GM21390 (cell line): ENCODE data around the gene RFX7.
"Not testable (repeated sequence)": the region's sequence is repeated elsewhere in the genome, so short reads cannot be mapped to it uniquely, and the experiment has no call there.

Experiments
- ATAC-seq: cut with Tn5 transposase; IDR thresholded peaks from one replicate; pipeline ENCODE4 v1.9.1; 2021; ENCODE audit not compliant: unreplicated experiment

RFX7 gene

GRCh38 chr15:56207092-56207491 lies 36.6 kb downstream of the RFX7 start:
- no peak for ATAC-seq

DNA sequence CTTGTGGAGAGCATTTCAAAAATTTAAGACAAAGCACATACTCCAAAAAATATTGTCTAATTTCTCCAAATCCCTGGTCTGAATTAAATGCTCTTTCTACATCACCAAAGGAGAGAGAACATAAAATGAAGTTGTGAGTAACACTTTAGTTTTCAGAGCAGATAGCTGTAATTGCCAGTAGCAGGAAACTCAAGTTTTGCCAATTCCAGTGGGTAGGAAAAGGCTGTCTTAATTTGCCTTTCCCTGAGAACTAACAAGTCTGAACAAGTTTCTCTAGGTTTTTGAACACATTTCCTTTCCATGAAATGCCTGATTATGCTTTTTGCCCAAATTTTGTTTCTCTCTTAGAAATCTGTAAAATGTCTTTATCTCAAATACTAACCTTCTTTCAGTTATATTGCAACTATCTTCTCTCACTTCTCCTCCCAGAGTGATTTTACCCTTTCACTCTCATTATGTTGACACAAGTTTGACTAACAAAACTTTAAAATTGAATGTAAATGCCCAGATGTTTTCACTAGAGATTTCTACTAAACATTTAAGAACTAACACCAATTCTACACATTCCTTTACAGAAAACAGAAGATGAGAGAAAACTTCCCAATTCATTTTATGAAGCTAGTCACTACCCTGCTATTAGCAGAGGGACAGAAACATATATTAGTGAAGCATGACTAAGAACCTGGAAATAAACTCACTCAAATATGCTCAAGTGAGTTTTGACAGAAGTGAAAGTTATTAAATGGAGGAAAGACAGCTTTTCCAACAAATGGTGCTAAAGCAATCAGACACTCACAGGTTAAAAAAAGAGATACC lies 38.4 kb downstream of the RFX7 start:
- no peak for ATAC-seq

GRCh38 chr15:56203312-56203922 lies 40.3 kb downstream of the RFX7 start:
- ATAC-seq: not testable (repeated sequence)

- ATAC-seq: no peak
Measured at GRCh38 chr15:56202701-56203100, 41.0 kb downstream of the RFX7 start.

DNA sequence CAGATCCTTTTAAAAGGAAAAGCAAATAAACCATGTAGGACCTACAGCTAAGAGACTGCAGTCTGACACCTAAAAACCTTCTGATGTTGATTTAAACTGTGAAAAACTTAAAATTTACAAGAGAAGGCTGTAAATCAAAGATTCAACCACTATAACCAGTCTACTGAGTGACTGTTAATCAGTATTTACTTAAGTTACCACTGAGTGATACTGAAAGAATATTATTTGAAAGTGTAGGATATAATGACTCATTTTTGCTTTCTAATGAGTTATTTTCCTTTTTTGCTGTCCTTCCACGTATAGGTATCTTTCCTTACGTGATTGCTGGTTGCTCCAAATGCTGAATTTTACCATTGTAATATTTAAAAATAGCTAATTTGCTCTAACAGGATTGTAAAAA lies 44.6 kb downstream of the RFX7 start:
- peak; percentile 59 for ATAC-seq

DNA sequence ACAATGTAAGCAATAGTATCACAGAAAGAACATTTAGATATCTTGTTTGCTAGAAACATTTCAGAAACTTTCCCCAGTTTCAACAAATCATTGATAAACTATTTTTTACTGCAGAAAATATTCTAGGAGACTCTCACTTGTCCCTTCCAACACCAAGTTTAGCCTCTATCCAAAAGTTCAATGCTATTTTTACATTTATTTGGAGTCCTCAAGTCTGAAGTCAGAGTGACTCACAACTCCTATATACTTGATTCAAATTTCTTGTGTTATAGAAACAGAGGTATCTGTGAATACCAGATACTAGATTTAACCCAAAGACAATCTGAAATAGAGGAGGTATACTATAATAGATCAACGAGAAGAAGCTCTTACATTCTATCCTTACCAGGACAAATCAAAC lies 49.6 kb downstream of the RFX7 start:
- no peak for ATAC-seq

- no peak for ATAC-seq
Measured at GRCh38 chr15:56192659-56193442, 50.8 kb downstream of the RFX7 start.

DNA sequence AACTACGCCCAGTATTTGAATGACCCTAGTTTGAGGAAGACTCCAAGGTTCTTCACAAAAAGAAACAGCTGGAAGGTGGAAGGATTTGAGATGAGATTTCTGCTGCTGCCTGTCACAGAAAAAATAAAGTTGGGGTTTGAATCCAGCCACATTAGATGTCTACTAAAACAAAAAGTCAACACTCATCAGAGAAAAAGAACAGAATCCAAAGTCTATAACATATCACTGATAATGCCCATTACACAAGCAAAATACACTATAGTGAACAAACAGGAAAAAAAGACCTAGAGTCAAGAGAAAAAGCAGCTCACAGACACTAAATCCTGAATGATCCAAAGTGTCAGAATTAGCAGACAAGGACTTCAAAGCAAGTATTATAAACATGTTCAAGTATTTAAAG lies 56.0 kb downstream of the RFX7 start:
- no peak for ATAC-seq

DNA sequence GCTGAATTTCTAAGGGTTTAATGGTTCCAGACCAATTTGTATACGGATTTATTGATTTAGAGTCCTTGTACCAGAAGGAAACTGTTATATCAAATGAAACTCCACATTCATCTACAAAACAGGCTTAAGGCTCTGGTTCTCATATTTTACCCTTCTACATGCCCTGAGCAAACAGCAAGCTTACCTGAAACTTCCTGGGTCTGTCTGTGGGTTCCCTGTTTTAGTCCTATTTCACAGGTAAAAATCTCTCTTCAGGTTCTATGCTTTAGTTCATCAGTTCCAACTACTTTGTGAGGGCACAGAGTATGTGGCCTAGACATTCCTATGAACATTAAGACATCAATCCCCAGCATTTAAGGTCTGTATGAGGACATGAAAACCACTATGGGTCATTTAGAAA lies 57.7 kb downstream of the RFX7 start:
- no peak for ATAC-seq

- no peak for ATAC-seq
Measured at GRCh38 chr15:56184516-56184915, 59.2 kb downstream of the RFX7 start.

DNA sequence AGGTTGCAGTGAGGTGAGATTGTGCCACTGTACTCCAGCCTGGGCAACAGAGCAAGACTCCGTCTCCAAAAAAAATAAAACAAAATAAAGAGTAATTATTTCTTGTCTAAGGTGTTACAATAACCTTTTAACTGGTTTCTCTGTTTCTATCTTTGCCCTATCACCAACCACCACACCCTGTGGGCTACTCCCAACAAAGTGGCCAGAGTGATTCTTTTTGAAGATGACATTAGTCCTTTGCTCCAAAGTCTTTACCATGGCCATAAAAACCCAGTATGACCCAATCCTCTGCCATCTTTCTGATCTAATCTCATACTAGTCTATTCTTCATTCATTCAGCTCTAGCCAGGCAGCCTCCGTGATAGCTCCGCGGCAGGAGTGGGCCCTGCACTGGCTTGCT lies 62.8 kb downstream of the RFX7 start:
- no peak for ATAC-seq

DNA sequence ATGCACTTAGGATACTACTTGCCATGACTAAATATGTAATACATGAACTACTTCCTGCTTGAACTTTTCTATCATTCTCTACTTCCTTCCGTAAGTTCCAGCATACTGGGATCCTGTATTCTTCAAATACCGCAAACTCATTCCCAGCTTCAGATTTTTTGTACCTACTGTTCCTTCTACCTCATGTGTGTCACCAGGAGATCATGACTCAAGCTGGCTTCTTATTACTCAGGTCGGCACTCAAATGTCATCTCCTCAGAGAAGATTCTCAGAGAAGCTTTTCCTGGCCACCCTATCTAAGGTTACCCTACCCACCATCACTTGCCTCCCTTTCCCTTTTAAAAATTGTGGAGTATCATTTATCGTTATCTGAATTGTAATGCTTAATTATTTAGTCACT lies 66.7 kb downstream of the RFX7 start:
- ATAC-seq: no peak

GRCh38 chr15:56175788-56176187 lies 67.9 kb downstream of the RFX7 start:
- ATAC-seq: no peak

GRCh38 chr15:56174649-56175048 lies 69.0 kb downstream of the RFX7 start:
- ATAC-seq: no peak

DNA sequence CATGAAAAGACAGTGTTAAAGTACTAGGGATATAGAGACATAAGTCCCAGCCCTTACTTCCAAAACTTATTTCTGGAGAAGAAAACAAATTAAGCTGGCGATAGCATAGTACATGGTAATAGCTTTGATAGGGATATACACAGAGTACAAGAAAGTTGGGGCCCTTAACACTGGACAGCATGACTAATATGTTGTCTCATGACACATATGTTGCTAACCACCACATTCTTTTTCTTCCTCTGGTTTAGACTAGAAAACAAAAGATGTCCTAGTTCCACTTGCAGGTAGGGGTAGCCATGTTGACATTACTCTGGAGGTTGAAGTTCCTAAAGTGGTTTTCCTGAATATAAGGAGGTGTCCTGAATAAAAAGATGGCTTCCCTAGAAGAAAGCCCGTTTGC lies 75.3 kb downstream of the RFX7 start:
- ATAC-seq: no peak

GRCh38 chr15:56165234-56165633 lies 78.4 kb downstream of the RFX7 start:
- ATAC-seq: no peak

DNA sequence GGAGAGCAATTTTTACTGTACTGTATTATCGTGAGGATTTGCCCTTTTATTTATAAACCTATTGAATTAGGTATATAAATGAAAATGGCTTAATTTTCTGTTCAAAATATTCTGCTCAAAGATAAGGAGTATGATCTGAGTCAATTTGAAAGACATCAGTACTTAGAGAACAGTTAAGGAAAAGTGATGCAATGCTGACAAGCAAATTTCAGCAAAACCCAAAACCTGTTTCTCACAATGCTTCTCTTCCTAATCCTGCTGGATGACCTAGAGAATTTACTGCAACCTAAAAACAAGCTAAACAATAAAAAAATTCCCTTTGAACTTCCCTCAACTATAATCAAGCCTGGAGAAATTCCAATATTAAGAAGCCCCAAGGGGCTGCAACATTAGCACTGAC lies 82.7 kb downstream of the RFX7 start:
- no peak for ATAC-seq

DNA sequence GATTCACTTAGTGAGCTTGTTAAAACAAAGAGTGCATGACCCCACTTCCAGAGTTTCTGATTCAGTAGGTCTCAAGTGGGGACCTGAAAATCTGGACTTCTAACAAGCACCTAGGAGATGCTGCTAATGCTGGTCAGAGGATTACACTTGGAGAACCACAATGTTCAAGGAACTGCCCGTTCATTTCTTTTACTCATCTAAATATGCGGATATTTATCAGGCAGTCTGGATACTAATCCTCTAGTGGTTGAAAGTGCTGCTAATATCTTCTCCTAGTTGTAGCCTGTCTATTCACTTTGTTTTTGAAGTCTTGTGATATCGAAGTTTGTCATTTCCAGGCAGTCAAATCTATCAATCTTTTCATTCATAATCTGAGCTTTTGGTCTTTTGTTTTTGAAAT lies 86.8 kb downstream of the RFX7 start:
- ATAC-seq: no peak

GRCh38 chr15:56155278-56155677 lies 88.4 kb downstream of the RFX7 start:
- not testable (repeated sequence) for ATAC-seq

DNA sequence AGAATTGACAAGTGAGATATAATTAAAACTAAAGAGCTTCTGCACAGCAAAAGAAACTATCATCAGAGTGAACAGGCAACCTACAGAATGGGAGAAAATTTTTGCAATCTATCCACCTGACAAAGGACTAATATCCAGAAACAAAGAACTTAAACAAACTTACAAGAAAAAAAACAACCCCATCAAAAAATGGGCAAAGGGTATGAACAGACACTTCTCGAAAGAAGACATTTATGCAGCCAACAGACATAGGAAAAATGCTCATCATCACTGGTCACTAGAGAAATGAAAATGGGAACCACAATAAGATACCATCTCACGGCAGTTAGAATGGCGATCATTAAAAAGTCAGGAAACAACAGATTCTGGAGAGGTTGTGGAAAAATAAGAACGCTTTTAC lies 88.9 kb downstream of the RFX7 start:
- not testable (repeated sequence) for ATAC-seq

DNA sequence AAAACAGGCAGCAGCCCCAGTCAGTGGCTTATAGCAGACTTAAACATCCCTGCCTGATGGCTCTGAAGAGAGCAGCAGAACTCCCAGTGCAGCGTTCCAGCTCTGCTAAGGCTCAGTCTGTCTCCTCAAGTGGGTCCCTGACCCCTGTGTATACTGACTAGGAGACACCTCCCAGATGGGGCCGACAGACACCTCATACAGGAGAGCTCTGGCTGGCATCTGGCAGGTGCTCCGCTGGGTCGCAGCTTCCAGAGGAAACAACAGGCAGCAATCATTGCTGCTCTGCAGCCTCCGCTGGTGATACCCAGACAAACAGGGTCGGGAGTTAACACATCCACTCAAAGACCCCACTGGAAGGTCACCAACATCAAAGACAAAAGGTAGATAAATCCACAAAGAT lies 93.5 kb downstream of the RFX7 start:
- ATAC-seq: no peak

DNA sequence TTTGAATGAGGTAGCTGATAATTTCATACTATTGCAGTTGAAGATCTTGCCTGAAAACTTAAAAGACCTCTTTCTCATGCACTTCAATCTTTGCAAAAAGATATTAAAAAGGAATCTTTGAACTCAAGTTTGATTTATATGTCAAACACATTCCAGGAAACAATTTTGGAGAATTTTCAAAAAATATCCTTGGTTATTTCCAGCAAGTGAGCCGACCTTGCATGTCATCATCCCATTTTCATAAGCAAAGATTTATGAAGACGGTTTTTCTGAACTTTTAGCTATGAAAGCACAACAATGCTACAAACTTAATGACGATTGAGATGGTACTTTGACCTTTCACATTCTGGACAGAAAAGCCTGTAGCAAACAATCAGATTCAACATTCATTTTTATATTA lies 95.6 kb downstream of the RFX7 start:
- no peak for ATAC-seq
